Measurements from ENCODE around the gene SPECC1L. TPM values are rescaled to one million over a fixed set of nuclear protein-coding genes. Genes with fewer than 3 reads are reported as not detected.

The SPECC1L gene
- total RNA-seq, 2 donors from 2014 or later = 61.9 to 69.1 TPM

DNA sequence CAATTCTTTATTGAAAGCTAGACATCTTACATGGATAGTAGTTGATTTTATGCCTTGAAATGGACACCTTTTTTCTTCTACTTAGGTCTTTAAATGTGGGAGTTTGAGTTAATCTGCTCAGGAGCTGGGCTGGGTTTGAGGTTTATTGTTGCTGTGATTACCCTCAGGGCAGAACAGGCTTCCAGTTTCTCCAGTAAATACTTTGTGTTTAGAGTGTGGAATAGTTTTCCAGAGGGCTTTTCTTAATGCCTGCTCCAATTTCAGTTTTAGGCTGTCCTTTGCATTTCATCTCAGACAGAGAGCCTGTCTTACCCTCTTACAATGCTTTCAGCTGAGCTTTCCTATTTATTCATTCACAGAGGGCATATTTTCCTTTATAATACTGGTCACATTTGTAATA lies 86.9 kb downstream of the SPECC1L start:
- H3K9me3 Mint-ChIP-seq = peaks cover 11% of the 10 kb centered on the region
- Histone ChIP-seq H3K27me3 (ENCODE audit: control insufficient read depth, insufficient read depth, low read length, poor library complexity, severe bottlenecking) (no peaks in the 10 kb centered on the region), H3K4me1 (ENCODE audit: control insufficient read depth, insufficient read depth, low read length) (peaks cover 7% of the 10 kb centered on the region), H3K36me3 (ENCODE audit: control insufficient read depth, insufficient read depth, low read length) (peaks cover 48% of the 10 kb centered on the region), H3K9ac (ENCODE audit: extremely low read depth, low read length, poor library complexity, severe bottlenecking) (no peak overlapping the region), H3K4me3 (ENCODE audit: low read length) (no peak overlapping the region), H3K27ac (ENCODE audit: low read depth, low read length) (no peak overlapping the region), H3K9me3 (ENCODE audit: control insufficient read depth, low read length) (peaks cover 17% of the 10 kb centered on the region)
- no peak for DNase-seq
- TF ChIP-seq, protein P1, sequence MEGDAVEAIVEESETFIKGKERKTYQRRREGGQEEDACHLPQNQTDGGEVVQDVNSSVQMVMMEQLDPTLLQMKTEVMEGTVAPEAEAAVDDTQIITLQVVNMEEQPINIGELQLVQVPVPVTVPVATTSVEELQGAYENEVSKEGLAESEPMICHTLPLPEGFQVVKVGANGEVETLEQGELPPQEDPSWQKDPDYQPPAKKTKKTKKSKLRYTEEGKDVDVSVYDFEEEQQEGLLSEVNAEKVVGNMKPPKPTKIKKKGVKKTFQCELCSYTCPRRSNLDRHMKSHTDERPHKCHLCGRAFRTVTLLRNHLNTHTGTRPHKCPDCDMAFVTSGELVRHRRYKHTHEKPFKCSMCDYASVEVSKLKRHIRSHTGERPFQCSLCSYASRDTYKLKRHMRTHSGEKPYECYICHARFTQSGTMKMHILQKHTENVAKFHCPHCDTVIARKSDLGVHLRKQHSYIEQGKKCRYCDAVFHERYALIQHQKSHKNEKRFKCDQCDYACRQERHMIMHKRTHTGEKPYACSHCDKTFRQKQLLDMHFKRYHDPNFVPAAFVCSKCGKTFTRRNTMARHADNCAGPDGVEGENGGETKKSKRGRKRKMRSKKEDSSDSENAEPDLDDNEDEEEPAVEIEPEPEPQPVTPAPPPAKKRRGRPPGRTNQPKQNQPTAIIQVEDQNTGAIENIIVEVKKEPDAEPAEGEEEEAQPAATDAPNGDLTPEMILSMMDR (conservative IDR thresholded peaks at IDR 0.05) = no peak
- H3K4me1 Mint-ChIP-seq = peaks cover 31% of the 10 kb centered on the region
- H3K27me3 Mint-ChIP-seq (ENCODE audit: insufficient read depth) = no peaks in the 10 kb centered on the region
- no peak overlapping the region for H3K27ac Mint-ChIP-seq
- H3K4me3 Mint-ChIP-seq = no peak overlapping the region
- H3K36me3 Mint-ChIP-seq (ENCODE audit: low read depth) = peaks cover 49% of the 10 kb centered on the region

DNA sequence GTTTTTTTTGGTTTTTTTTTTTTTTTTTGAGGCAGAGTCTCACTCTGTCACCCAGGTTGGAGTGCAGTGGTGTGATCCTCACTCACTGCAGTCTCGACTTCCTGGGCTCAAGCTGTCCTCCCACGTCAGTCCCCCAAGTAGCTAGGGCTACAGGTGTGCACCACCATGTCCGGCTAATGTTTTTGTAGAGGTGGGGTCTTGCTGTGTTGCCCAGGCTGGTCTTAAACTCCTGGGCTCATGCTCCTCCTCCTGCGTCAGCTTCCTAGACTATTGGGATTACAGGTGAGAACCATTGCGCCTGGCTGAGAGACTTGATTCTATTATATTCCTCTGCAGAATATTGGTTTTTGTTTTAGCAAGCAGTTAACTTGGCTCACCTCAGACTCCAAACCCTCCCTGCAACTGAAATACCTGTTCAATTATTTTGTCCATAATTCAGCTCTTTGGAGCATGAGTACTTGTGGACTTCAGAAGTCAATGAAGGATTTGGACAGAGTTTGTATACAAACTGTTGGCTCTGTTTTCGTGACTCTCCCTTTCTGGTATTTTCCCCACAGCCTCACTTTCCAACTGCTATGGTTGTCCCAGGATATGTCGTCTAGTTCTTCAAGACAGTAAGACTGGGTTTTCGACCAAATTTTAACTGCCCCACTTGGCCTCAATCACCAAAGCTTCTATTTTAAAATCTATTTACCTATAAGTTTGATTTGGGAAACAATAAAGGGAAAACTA lies 87.6 kb downstream of the SPECC1L start:
- Histone ChIP-seq H3K9me3 (ENCODE audit: control insufficient read depth, low read length) (peaks cover 10% of the 10 kb centered on the region), H3K4me1 (ENCODE audit: control insufficient read depth, insufficient read depth, low read length) (peaks cover 7% of the 10 kb centered on the region), H3K9ac (ENCODE audit: extremely low read depth, low read length, poor library complexity, severe bottlenecking) (no peak overlapping the region), H3K27ac (ENCODE audit: low read depth, low read length) (no peak overlapping the region), H3K4me3 (ENCODE audit: low read length) (no peak overlapping the region), H3K27me3 (ENCODE audit: control insufficient read depth, insufficient read depth, low read length, poor library complexity, severe bottlenecking) (no peaks in the 10 kb centered on the region), H3K36me3 (ENCODE audit: control insufficient read depth, insufficient read depth, low read length) (peaks cover 48% of the 10 kb centered on the region)
- 91 to 97% methylated on average over 5 to 8 of the region's 8 CpGs for WGBS, 2 experiments (ENCODE audit: insufficient coverage in 1 of 2, insufficient read length in 1 of 2)
- peaks cover 31% of the 10 kb centered on the region for H3K4me1 Mint-ChIP-seq
- DNase-seq = no peak
- TF ChIP-seq, protein P1 (conservative IDR thresholded peaks at IDR 0.05) = no peak
- no peak overlapping the region for H3K4me3 Mint-ChIP-seq
- H3K27me3 Mint-ChIP-seq (ENCODE audit: insufficient read depth) = no peaks in the 10 kb centered on the region
- H3K9me3 Mint-ChIP-seq = peaks cover 8% of the 10 kb centered on the region
- H3K36me3 Mint-ChIP-seq (ENCODE audit: low read depth) = peaks cover 49% of the 10 kb centered on the region
- H3K27ac Mint-ChIP-seq = no peak overlapping the region

DNA sequence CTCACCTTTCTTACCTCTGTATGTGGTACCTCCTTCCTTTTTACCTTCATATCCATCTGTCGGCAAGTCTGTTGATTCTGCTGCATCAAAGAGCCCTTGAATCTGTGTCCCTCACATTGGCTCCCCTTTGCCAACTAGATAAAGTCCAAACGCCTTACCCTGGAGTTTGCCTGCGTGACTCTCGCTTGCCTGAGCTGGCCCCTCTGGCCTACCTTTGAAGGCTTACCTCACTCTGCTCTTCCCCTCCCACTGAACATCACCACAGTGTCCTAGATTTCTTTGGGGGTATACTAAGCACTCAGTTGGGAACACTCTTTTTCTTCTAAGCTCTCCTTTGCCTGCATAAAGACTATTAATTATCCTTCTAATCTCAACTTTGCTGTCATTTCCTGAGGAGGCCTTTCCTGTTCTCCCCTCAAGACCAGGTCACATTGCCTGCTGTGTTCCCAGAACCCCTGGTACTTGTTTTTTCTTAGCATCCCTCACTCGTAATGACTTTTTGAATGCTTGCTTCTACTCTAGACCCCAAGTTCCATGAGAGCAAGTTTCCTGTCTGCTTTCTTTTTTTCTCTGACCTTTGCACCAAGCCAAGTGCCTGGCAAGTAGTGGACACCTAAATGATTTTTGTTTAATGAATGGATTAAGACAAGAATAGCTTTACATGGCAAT lies 89.0 kb downstream of the SPECC1L start:
- Mint-ChIP-seq H3K27me3 (ENCODE audit: insufficient read depth) (no peaks in the 10 kb centered on the region), H3K4me1 (peaks cover 31% of the 10 kb centered on the region), H3K36me3 (ENCODE audit: low read depth) (peaks cover 42% of the 10 kb centered on the region), H3K4me3 (no peak overlapping the region), H3K27ac (no peak overlapping the region), H3K9me3 (no peaks in the 10 kb centered on the region)
- H3K27me3 ChIP-seq (ENCODE audit: control insufficient read depth, insufficient read depth, low read length, poor library complexity, severe bottlenecking) = no peaks in the 10 kb centered on the region
- peaks cover 7% of the 10 kb centered on the region for H3K4me1 ChIP-seq (ENCODE audit: control insufficient read depth, insufficient read depth, low read length)
- H3K27ac ChIP-seq (ENCODE audit: low read depth, low read length) = no peak overlapping the region
- peaks cover 46% of the 10 kb centered on the region for H3K36me3 ChIP-seq (ENCODE audit: control insufficient read depth, insufficient read depth, low read length)
- no peak overlapping the region for H3K4me3 ChIP-seq (ENCODE audit: low read length)
- no peak overlapping the region for H3K9ac ChIP-seq (ENCODE audit: extremely low read depth, low read length, poor library complexity, severe bottlenecking)
- DNase-seq = no peak
- WGBS, 2 experiments (ENCODE audit: insufficient coverage in 1 of 2, insufficient read length in 1 of 2) = 89 to 95% methylated on average over 3 to 5 of the region's 5 CpGs
- H3K9me3 ChIP-seq (ENCODE audit: control insufficient read depth, low read length) = no peaks in the 10 kb centered on the region
- TF ChIP-seq, protein P1 (conservative IDR thresholded peaks at IDR 0.05) = no peak
